Suprapubic skin (tissue), 4 donors: ENCODE data around the gene IQGAP2. TPM values are rescaled to one million over a fixed set of nuclear protein-coding genes. Genes with fewer than 3 reads are reported as not detected.
"Not testable (repeated sequence)": the region's sequence is repeated elsewhere in the genome, so short reads cannot be mapped to it uniquely, and the experiment has no call there.

ENCODE experiments used
- DNase-seq, 2 donors: peaks; one replicate each; pipeline ENCODE4 v3.0.0-alpha.2; 2019; ENCODE audit warnings: low spot score in 2 of 2
- H3K27ac ChIP-seq: fragments of 200-600 bp; sonication (generic); one replicate; pipeline ENCODE4 v1.5.1; 2019
- H3K27me3 ChIP-seq: fragments of 200-600 bp; sonication (generic); one replicate; pipeline ENCODE4 v1.5.1; 2019
- H3K36me3 ChIP-seq: fragments of 200-600 bp; sonication (generic); one replicate; pipeline ENCODE4 v1.5.1; 2019
- H3K4me1 ChIP-seq: fragments of 200-600 bp; sonication (generic); one replicate; pipeline ENCODE4 v1.5.1; 2019
- H3K4me3 ChIP-seq: fragments of 200-600 bp; sonication (generic); one replicate; pipeline ENCODE4 v1.5.1; 2019; ENCODE audit warnings: mild to moderate bottlenecking
- H3K9me3 ChIP-seq: fragments of 200-600 bp; sonication (generic); one replicate; pipeline ENCODE4 v1.5.1; 2019
- CTCF ChIP-seq, 2 donors: fragments of 200-600 bp in 1 of 2; fragments of 450-650 bp in 1 of 2; sonication (generic) in 1 of 2; IDR thresholded peaks; one replicate each; pipeline ENCODE4 v1.5.1; 2016 to 2019; ENCODE audit warnings: antibody characterized with exemption in 2 of 2, mild to moderate bottlenecking in 1 of 2, moderate library complexity in 1 of 2
- EP300 ChIP-seq: sonication (generic); formaldehyde crosslinking; IDR thresholded peaks from one replicate; pipeline ENCODE4 v1.6.1; 2017; ENCODE audit warnings: antibody characterized with exemption
- POLR2A ChIP-seq, 2 donors: fragments of 450-650 bp; IDR thresholded peaks; one replicate each; pipeline ENCODE4 v1.6.1; 2017; ENCODE audit warnings: antibody characterized with exemption in 2 of 2, mild to moderate bottlenecking in 2 of 2, moderate library complexity in 2 of 2
- POLR2AphosphoS5 ChIP-seq, 3 donors: sonication (generic); formaldehyde crosslinking; IDR thresholded peaks; one replicate each; pipeline ENCODE4 v1.6.1; 2017; ENCODE audit warnings: antibody characterized with exemption in 3 of 3
- WGBS: methylation state at CpG from one replicate; pipeline ENCODE4 v1.1.5; 2018; 5-methylcytosine and 5-hydroxymethylcytosine counted together
- total RNA-seq, 4 donors: library from RNA; depleted of rRNA; stranded (reverse); fragments of >200 nt; gene quantifications; one replicate each; pipeline ENCODE4 v1.1.0, GENCODE V29; 2016

The IQGAP2 gene
- total RNA-seq, 4 donors from 2014 or later, result 10.1 to 49.0 (median 12.8) TPM

GRCh38 chr5:76425928-76426804, 23.1 kb downstream of the IQGAP2 start:
- Histone ChIP-seq H3K4me3 (no peak overlapping the region), H3K36me3 (no peaks in the 10 kb centered on the region), H3K4me1 (no peaks in the 10 kb centered on the region), H3K9me3 (no peaks in the 10 kb centered on the region), H3K27ac (no peak overlapping the region), H3K27me3 (no peaks in the 10 kb centered on the region)
- WGBS, result 64% methylated on average over 12 of the region's 12 CpGs
- TF ChIP-seq CTCF (IDR thresholded peaks at IDR 0.05) (no peak), POLR2A (IDR thresholded peaks at IDR 0.05) (no peak), POLR2AphosphoS5 (IDR thresholded peaks at IDR 0.05) (no peak), EP300 (no peak)
- no peak for DNase-seq

GRCh38 chr5:76427206-76428140, 24.4 kb downstream of the IQGAP2 start:
- Histone ChIP-seq H3K36me3 (no peaks in the 10 kb centered on the region), H3K9me3 (no peaks in the 10 kb centered on the region), H3K27me3 (no peaks in the 10 kb centered on the region), H3K4me1 (no peaks in the 10 kb centered on the region), H3K4me3 (no peak overlapping the region), H3K27ac (no peak overlapping the region)
- no peak for TF ChIP-seq POLR2A (IDR thresholded peaks at IDR 0.05)
- no peak for TF ChIP-seq CTCF (IDR thresholded peaks at IDR 0.05)
- TF ChIP-seq EP300, result no peak
- TF ChIP-seq POLR2AphosphoS5 (IDR thresholded peaks at IDR 0.05), result no peak
- WGBS, result 82% methylated on average over 14 of the region's 14 CpGs
- DNase-seq, result no peak

GRCh38 chr5:76428550-76428949, 25.5 kb downstream of the IQGAP2 start:
- not testable (repeated sequence) for H3K4me1 ChIP-seq, H3K27ac ChIP-seq, H3K36me3 ChIP-seq, DNase-seq, H3K9me3 ChIP-seq, H3K27me3 ChIP-seq, H3K4me3 ChIP-seq
- 94% methylated on average over 6 of the region's 6 CpGs for WGBS

- peaks cover 3% of the 10 kb centered on the region for H3K9me3 ChIP-seq
- H3K27me3 ChIP-seq, result no peaks in the 10 kb centered on the region
- no peak for DNase-seq
- no peak overlapping the region for H3K27ac ChIP-seq
- TF ChIP-seq POLR2AphosphoS5 (IDR thresholded peaks at IDR 0.05) (no peak), CTCF (IDR thresholded peaks at IDR 0.05) (no peak), EP300 (no peak), POLR2A (IDR thresholded peaks at IDR 0.05) (no peak)
- H3K4me3 ChIP-seq, result no peak overlapping the region
- H3K36me3 ChIP-seq, result no peaks in the 10 kb centered on the region
- H3K4me1 ChIP-seq, result no peaks in the 10 kb centered on the region
- 64% methylated on average over 1 of the region's 1 CpG for WGBS
Measured at GRCh38 chr5:76433261-76433660, 30.2 kb downstream of the IQGAP2 start.

- WGBS, result 86% methylated on average over 3 of the region's 3 CpGs
- not testable (repeated sequence) for H3K27me3 ChIP-seq, H3K4me1 ChIP-seq, DNase-seq, H3K4me3 ChIP-seq, H3K9me3 ChIP-seq, H3K36me3 ChIP-seq, H3K27ac ChIP-seq
Measured at GRCh38 chr5:76437507-76437906, 34.4 kb downstream of the IQGAP2 start.

GRCh38 chr5:76438025-76438424, 34.9 kb downstream of the IQGAP2 start:
- no peak overlapping the region for H3K27ac ChIP-seq
- no peaks in the 10 kb centered on the region for H3K27me3 ChIP-seq
- peaks cover 3% of the 10 kb centered on the region for H3K9me3 ChIP-seq
- WGBS, result 40% methylated on average over 1 of the region's 1 CpG
- DNase-seq, result no peak
- no peak overlapping the region for H3K4me3 ChIP-seq
- TF ChIP-seq CTCF (IDR thresholded peaks at IDR 0.05), result no peak
- no peak for TF ChIP-seq POLR2A (IDR thresholded peaks at IDR 0.05)
- no peak for TF ChIP-seq POLR2AphosphoS5 (IDR thresholded peaks at IDR 0.05)
- no peak for TF ChIP-seq EP300
- no peaks in the 10 kb centered on the region for H3K36me3 ChIP-seq
- no peaks in the 10 kb centered on the region for H3K4me1 ChIP-seq
